Panc1 (cell line): ENCODE data around the gene ERN1. TPM values are rescaled to one million over a fixed set of nuclear protein-coding genes. Genes with fewer than 3 reads are reported as not detected.

Experiments
- ATAC-seq: fragments of 200-7000 bp; cut with Tn5 transposase; 2 replicates; pipeline ENCODE4 v1.9.1; 2020; ENCODE audit warnings: mild to moderate bottlenecking, moderate library complexity
- BruUV-seq: library from RNA; stranded (reverse); fragments of 400-500 nt; replicated peaks from 2 replicates; lab custom pipeline; 2021; lab: Mats Ljungman, UMichigan
- CTCF ChIA-PET: fragments of 300-600 bp; sonication (Branson Sonifier 250); formaldehyde crosslinking; loops from one replicate; lab custom pipeline; 2022; ENCODE audit warnings: antibody characterized with exemption; lab: Charles Lee
- POLR2A ChIA-PET: fragments of 300-600 bp; sonication (Branson Sonifier 250); formaldehyde crosslinking; loops from one replicate; lab custom pipeline; 2022; ENCODE audit warnings: antibody characterized with exemption; lab: Charles Lee
- DNase-seq: peaks from one replicate; pipeline ENCODE4 v3.0.0-alpha.2; 2010; ENCODE audit warnings: low read depth, low spot score
- H3K27ac ChIP-seq: 2 replicates; pipeline ENCODE4 v1.5.1; 2011; ENCODE audit warnings: mild to moderate bottlenecking, low read length, inconsistent platforms
- H3K27me3 ChIP-seq: fragments of 200-500 bp; sonication (Bioruptor generic); 2 replicates; pipeline ENCODE4 v1.6.0; 2014; ENCODE audit warnings: low read length, inconsistent platforms; ENCODE audit not compliant: control insufficient read depth, insufficient read depth
- H3K36me3 ChIP-seq: fragments of 200-500 bp; sonication (Bioruptor generic); 2 replicates; pipeline ENCODE4 v1.5.1; 2014; ENCODE audit warnings: inconsistent platforms, mild to moderate bottlenecking, low read length, moderate library complexity; ENCODE audit not compliant: control insufficient read depth, insufficient read depth
- H3K4me1 ChIP-seq: 2 replicates; pipeline ENCODE4 v1.5.1; 2011; ENCODE audit warnings: inconsistent platforms, mild to moderate bottlenecking, low read length, moderate library complexity; ENCODE audit not compliant: control insufficient read depth, insufficient read depth
- H3K4me3 ChIP-seq, 2 experiments: 2 replicates each; pipeline ENCODE4 v1.5.1; 2011 to 2012; ENCODE audit warnings: low read depth in 2 of 2, low read length in 2 of 2, mild to moderate bottlenecking in 2 of 2, inconsistent platforms in 1 of 2, moderate library complexity in 1 of 2
- H3K9me3 ChIP-seq: fragments of 200-500 bp; sonication (Bioruptor generic); 2 replicates; pipeline ENCODE4 v1.5.1; 2014; ENCODE audit warnings: low read depth, mild to moderate bottlenecking, inconsistent platforms, low read length, moderate library complexity; ENCODE audit not compliant: control insufficient read depth, insufficient read depth
- CTCF ChIP-seq: fragments of 450-650 bp; IDR thresholded peaks from 2 replicates; pipeline ENCODE4 v1.5.1; 2017; ENCODE audit warnings: mild to moderate bottlenecking
- POLR2AphosphoS5 ChIP-seq: IDR thresholded peaks from 2 replicates; pipeline ENCODE4 v1.6.1; 2012; ENCODE audit warnings: mild to moderate bottlenecking, low read depth, low read length, moderate library complexity
- REST ChIP-seq, 2 experiments: IDR thresholded peaks; 2 replicates each; pipeline ENCODE4 v1.6.1; 2011 to 2012; ENCODE audit warnings: low read depth in 2 of 2, control low read depth in 1 of 2, low read length in 1 of 2, mild to moderate bottlenecking in 1 of 2, moderate library complexity in 1 of 2; ENCODE audit not compliant: insufficient read depth in 1 of 2
- SIN3A ChIP-seq: IDR thresholded peaks from 2 replicates; pipeline ENCODE4 v1.6.1; 2012; ENCODE audit warnings: low read depth, mild to moderate bottlenecking, low read length, moderate library complexity, borderline replicate concordance; ENCODE audit not compliant: insufficient read depth
- TCF7L2 ChIP-seq: IDR thresholded peaks from 2 replicates; pipeline ENCODE4 v1.6.1; 2011; ENCODE audit warnings: mild to moderate bottlenecking, low read depth, low read length, inconsistent platforms
- in situ Hi-C: cut with HindIII; loops from 2 replicates; pipeline ENCODE4 v1.10.0; 2016; ENCODE audit warnings: low sequenced_read_pairs, low pct_unique_long_range_greater_than_20kb
- intact Hi-C: fragments of 100-400 bp; cut with micrococcal nuclease; formaldehyde crosslinking; loops from one replicate; pipeline ENCODE4 v1.10.0; 2022; ENCODE audit not compliant: unreplicated experiment
- total RNA-seq: library from RNA; stranded (reverse); gene quantifications from one replicate; pipeline ENCODE4 v1.2.1, GENCODE V29; 2021; ENCODE audit not compliant: unreplicated experiment

ERN1 gene
- total RNA-seq, 1 experiment from 2014 or later: 12.1 TPM

DNA sequence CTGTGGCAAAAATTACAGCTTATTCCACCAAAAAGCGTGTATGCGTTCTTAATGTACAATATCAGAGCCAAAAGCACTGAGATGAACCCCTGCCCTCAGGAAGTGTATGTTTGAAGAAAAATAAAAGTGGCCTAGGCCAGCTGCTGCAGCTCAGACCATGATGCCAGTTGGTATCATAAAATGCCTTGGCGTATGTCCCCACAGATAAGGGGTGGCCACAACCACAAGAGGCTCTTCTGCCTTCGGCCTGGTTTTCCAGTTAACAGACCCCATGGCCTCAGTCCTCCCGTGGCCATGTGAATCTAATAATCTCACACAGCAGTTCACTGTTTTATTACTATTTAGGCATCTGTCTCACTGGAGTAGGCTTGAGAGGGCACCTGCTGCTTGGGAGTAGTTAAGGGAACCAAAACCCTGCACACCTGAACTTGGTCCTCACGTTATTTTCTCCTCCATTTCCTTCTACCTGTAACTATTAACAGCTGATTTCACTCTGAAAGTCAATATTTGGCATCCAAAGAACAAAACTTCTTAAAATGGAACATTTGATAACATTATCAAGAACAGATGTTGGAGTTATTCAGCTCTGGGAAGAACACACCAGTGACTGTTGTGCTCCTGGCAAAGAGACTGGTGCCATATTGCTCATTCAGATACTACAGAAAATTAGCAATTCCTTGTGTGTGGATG, 34.8 kb upstream of the ERN1 start:
- H3K9me3 ChIP-seq: no peaks in the 10 kb centered on the region

DNA sequence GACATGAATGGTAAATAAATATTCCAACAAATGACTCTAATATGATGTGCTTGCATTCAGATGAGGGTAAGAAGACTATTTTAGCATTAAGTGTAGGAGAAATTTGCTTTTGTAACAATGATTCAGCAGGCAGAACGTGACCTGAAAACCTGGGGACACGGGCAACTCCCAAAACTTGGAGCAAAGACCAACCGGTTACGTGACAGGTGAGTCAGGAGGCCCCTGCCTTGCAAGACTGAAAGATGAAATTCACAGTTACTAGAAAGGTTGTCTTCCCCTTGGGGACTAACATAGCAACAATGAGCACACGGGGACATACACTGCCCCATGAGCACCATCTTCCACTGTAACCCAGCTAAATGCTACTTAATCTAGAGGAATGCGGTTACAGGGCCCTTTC, 33.5 kb upstream of the ERN1 start:
- no peaks in the 10 kb centered on the region for H3K9me3 ChIP-seq
- ChIA-PET CTCF (no interaction called here), POLR2A (no interaction called here)
- no peak for TF ChIP-seq SIN3A
- no peak for TF ChIP-seq CTCF
- TF ChIP-seq REST (IDR thresholded peaks at IDR 0.05; ENCODE audit: insufficient read depth in 1 of 2, low read depth in 2 of 2, low read length in 1 of 2): no peak
- no peak for TF ChIP-seq POLR2AphosphoS5
- TF ChIP-seq TCF7L2: no peak
- ATAC-seq (no peak), DNase-seq (no peak)
- intact Hi-C loops (no loop called here), in situ Hi-C loops (no loop called here)
- no peak overlapping the region for H3K4me3 ChIP-seq
- no peaks in the 10 kb centered on the region for H3K4me1 ChIP-seq
- BruUV-seq: no TSS peak
- H3K36me3 ChIP-seq: no peaks in the 10 kb centered on the region
- no peaks in the 10 kb centered on the region for H3K27me3 ChIP-seq
- H3K27ac ChIP-seq: no peak overlapping the region

More for the DNA sequence above, 34.8 kb upstream of the ERN1 start:
- DNase-seq (no peak), ATAC-seq (no peak)
- Histone ChIP-seq H3K36me3 (no peaks in the 10 kb centered on the region), H3K4me3 (no peak overlapping the region), H3K27me3 (no peaks in the 10 kb centered on the region), H3K27ac (no peak overlapping the region), H3K4me1 (no peaks in the 10 kb centered on the region)
- CTCF ChIA-PET: no interaction called here
- intact Hi-C loops (no loop called here), in situ Hi-C loops (no loop called here)
- POLR2A ChIA-PET: no interaction called here
- BruUV-seq: no TSS peak
- TF ChIP-seq CTCF: no peak
